Thyroid gland (tissue), 4 donors: Measurements from ENCODE around the gene MRFAP1. TPM values are rescaled to one million over a fixed set of nuclear protein-coding genes. Genes with fewer than 3 reads are reported as not detected.

Experiments used
- DNase-seq, 2 donors: peaks; one replicate each; pipeline ENCODE4 v3.0.0-alpha.2; 2019
- H3K27ac ChIP-seq, 3 donors: fragments of 200-600 bp; sonication (generic); 1 replicate in 2 of 3; 2 replicates in 1 of 3; pipeline ENCODE4 v1.5.1; 2016 to 2019; ENCODE audit warnings: mild to moderate bottlenecking in 1 of 3, moderate library complexity in 1 of 3
- H3K27me3 ChIP-seq: fragments of 200-600 bp; sonication (generic); one replicate; pipeline ENCODE4 v1.5.1; 2019
- H3K36me3 ChIP-seq, 2 donors: fragments of 200-600 bp; sonication (generic); one replicate each; pipeline ENCODE4 v1.5.1; 2016 to 2019
- H3K4me1 ChIP-seq, 2 donors: fragments of 200-600 bp; sonication (generic); one replicate each; pipeline ENCODE4 v1.5.1; 2017 to 2019
- H3K4me3 ChIP-seq, 3 donors: fragments of 200-600 bp; sonication (generic); replicated peaks in 1 of 3; 1 replicate in 2 of 3; 2 replicates in 1 of 3; pipeline ENCODE4 v1.5.1; 2016; ENCODE audit warnings: mild to moderate bottlenecking in 1 of 3
- H3K9me3 ChIP-seq: fragments of 200-600 bp; sonication (generic); one replicate; pipeline ENCODE4 v1.5.1; 2017
- POLR2A ChIP-seq, 2 donors: fragments of 450-650 bp; IDR thresholded peaks; one replicate each; pipeline ENCODE4 v1.6.1; 2017; ENCODE audit warnings: antibody characterized with exemption in 2 of 2, mild to moderate bottlenecking in 2 of 2, moderate library complexity in 1 of 2
- WGBS, 2 donors: methylation state at CpG; one replicate each; pipeline ENCODE4 v1.1.5; 2017; 5-methylcytosine and 5-hydroxymethylcytosine counted together
- intact Hi-C: fragments of 100-400 bp; cut with DNase I; formaldehyde crosslinking; loops from one replicate; pipeline ENCODE4 v1.15.1; 2023
- total RNA-seq, 4 donors: library from RNA; depleted of rRNA; stranded (reverse); fragments of >200 nt; gene quantifications; one replicate each; pipeline ENCODE4 v1.2.3, GENCODE V29; 2016
- TF ChIP-seq, protein P1 (sequence below), 6 experiments: fragments of 200-600 bp in 3 of 6; fragments of 450-650 bp in 3 of 6; sonication (generic) in 3 of 6; IDR thresholded peaks; one replicate each; pipeline ENCODE4 v1.5.1; 2016 to 2019; ENCODE audit warnings: antibody characterized with exemption in 6 of 6, mild to moderate bottlenecking in 2 of 6, inconsistent platforms in 1 of 6, moderate library complexity in 1 of 6

MRFAP1 gene
- total RNA-seq, 4 donors from 2014 or later = 258 to 314 (median 288) TPM

DNA sequence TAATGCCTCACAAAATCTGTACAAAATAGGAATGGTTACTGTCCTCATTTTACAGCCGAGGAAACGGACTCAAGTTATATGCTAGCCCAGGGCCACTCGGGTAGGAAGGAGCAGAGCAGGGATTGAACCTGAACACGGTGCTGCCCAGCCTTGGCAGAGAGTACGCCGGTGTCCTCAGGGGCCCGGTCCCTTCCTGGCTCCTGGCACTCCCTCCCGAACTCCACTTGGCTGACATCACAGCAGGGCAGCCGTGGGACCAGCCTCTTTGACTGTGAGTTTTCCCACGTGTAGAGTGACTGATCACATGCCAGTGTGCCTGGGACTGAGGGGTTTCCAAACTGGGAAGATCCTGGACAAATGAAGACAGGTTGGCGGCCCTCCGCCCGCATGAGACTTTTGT lies 41.8 kb upstream of the MRFAP1 start:
- Histone ChIP-seq H3K36me3 (peaks cover 13 to 27% of the 10 kb centered on the region in 2 donors), H3K4me1 (no peaks in the 10 kb centered on the region)
- WGBS, 2 donors = 87% methylated on average over 13 of the region's 13 CpGs

DNA sequence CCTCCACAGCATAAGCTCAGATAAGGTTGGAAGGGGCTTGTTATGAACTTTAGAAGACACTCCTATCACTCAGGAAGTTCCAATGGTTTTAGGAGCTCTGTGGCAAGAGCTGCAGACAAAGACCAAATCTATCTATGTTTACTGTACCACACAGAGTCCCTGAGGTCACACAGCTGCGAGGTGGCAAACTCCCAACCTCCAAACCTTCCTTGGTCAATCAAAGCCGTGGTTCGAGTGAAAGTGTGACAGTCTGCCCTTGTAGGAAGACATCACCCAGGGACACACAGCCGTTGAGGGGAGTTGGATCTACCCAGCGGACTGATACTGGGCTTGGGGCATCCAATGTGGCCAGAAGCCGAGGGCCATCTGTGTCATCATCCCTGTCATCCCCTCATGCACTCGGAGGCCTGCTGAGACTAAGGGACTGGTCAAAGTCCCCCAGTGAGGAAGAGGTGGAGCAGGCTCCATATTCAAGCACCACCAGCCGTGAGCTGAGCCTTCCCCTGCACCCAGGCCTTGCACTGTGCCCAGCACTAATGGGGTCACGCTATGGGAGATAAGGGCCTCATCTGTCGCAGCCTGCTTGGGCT lies 38.7 kb upstream of the MRFAP1 start:
- Histone ChIP-seq H3K4me1 (no peaks in the 10 kb centered on the region), H3K27me3 (no peaks in the 10 kb centered on the region), H3K9me3 (no peaks in the 10 kb centered on the region), H3K27ac (no peak overlapping the region), H3K36me3 (peaks cover 25 to 36% of the 10 kb centered on the region in 2 donors), H3K4me3 (no peak overlapping the region)
- intact Hi-C loops = no loop called here
- DNase-seq = no peak
- TF ChIP-seq, protein P1, sequence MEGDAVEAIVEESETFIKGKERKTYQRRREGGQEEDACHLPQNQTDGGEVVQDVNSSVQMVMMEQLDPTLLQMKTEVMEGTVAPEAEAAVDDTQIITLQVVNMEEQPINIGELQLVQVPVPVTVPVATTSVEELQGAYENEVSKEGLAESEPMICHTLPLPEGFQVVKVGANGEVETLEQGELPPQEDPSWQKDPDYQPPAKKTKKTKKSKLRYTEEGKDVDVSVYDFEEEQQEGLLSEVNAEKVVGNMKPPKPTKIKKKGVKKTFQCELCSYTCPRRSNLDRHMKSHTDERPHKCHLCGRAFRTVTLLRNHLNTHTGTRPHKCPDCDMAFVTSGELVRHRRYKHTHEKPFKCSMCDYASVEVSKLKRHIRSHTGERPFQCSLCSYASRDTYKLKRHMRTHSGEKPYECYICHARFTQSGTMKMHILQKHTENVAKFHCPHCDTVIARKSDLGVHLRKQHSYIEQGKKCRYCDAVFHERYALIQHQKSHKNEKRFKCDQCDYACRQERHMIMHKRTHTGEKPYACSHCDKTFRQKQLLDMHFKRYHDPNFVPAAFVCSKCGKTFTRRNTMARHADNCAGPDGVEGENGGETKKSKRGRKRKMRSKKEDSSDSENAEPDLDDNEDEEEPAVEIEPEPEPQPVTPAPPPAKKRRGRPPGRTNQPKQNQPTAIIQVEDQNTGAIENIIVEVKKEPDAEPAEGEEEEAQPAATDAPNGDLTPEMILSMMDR (IDR thresholded peaks at IDR 0.05) = no peak
- no peak for TF ChIP-seq POLR2A (IDR thresholded peaks at IDR 0.05)
- WGBS, 2 donors = 89 to 93% methylated on average over 7 to 9 of the region's 10 CpGs

More for the DNA sequence above, 41.8 kb upstream of the MRFAP1 start:
- Histone ChIP-seq H3K27ac (no peak overlapping the region), H3K4me3 (no peak overlapping the region), H3K9me3 (no peaks in the 10 kb centered on the region), H3K27me3 (no peaks in the 10 kb centered on the region)
- TF ChIP-seq POLR2A (IDR thresholded peaks at IDR 0.05) = no peak
- TF ChIP-seq, protein P1 (IDR thresholded peaks at IDR 0.05) = no peak
- intact Hi-C loops = no loop called here
- no peak for DNase-seq

DNA sequence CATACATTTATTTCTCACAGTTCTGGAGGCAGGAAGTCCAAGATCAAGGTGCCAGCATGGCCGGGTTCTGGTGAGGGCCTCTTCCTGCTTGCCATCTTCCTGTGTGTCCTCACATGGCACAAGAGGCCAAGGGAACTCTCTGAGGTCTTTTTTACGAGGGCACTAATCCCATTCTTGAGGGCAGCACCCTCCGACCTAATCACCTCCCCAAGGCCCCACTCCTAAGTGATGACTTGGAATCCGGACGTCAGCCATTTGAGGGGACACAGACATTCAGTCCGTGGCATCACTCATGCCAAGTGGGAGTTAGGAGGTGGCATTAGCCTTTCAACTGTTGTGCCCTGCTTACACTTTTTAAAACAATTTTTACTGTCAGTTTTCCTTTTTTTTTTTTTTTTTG lies 38.2 kb upstream of the MRFAP1 start:
- H3K4me3 ChIP-seq = no peak overlapping the region
- H3K27ac ChIP-seq = no peak overlapping the region
- intact Hi-C loops = no loop called here
- H3K9me3 ChIP-seq = no peaks in the 10 kb centered on the region
- TF ChIP-seq POLR2A (IDR thresholded peaks at IDR 0.05) = no peak
- TF ChIP-seq, protein P1 (IDR thresholded peaks at IDR 0.05) = no peak
- no peak for DNase-seq
- H3K36me3 ChIP-seq = peaks cover 25 to 37% of the 10 kb centered on the region in 2 donors
- WGBS, 2 donors = 93 to 96% methylated on average over 6 of the region's 6 CpGs
- no peaks in the 10 kb centered on the region for H3K27me3 ChIP-seq
- no peaks in the 10 kb centered on the region for H3K4me1 ChIP-seq

DNA sequence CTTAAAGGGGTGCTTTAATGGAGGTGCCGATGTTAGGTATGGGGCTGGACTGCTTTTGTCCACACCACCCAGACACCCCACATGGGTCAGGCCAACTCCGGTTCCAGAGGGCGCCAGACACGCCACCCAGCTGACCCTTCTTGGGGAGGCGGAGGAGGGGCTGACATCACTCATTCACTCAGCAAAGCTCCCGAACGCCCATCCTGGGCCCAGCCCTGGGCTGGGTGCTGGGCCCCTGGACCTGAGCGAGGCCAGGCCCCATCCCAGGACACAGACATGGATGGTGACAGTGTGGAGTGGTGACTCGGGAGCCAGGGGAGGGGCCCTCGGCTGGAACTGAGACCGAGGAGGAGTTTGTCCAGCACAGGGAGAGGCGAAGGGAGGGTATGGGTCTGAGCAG lies 37.4 kb upstream of the MRFAP1 start:
- WGBS, 2 donors = 85 to 96% methylated on average over 10 to 12 of the region's 12 CpGs
- no peak for TF ChIP-seq POLR2A (IDR thresholded peaks at IDR 0.05)
- TF ChIP-seq, protein P1 (IDR thresholded peaks at IDR 0.05) = no peak
- no peak for DNase-seq
- Histone ChIP-seq H3K27ac (no peak overlapping the region), H3K9me3 (no peaks in the 10 kb centered on the region), H3K4me3 (no peak overlapping the region), H3K27me3 (no peaks in the 10 kb centered on the region), H3K36me3 (peaks cover 29 to 30% of the 10 kb centered on the region in 2 donors), H3K4me1 (no peaks in the 10 kb centered on the region)
- intact Hi-C loops = no loop called here

DNA sequence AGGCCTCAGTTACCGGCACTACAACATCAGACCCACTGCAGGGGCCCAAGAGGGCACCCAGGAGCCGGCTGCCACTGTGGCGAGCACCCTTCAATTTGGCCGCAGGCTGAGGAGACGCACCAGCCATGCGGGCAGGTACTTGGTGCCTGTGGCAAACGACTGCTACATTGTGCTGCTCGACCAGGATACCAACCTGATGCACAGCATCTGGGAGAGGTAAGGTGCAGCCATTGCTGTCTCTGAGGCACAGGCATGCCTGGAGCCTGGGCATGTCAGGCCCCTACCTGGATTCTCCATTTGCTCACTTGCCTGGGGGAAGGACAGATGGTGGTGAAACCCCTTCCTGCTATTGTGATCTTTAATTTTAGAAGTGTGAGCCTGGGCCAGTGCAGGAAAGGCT lies 35.4 kb upstream of the MRFAP1 start:
- 100% methylated on average over 2 to 4 of the region's 8 CpGs for WGBS, 2 donors
- no peak overlapping the region for H3K4me3 ChIP-seq
- H3K27me3 ChIP-seq = no peaks in the 10 kb centered on the region
- H3K36me3 ChIP-seq = peaks cover 30 to 31% of the 10 kb centered on the region in 2 donors
- intact Hi-C loops = no loop called here
- no peak for DNase-seq
- no peaks in the 10 kb centered on the region for H3K9me3 ChIP-seq
- H3K4me1 ChIP-seq = no peaks in the 10 kb centered on the region
- no peak for TF ChIP-seq POLR2A (IDR thresholded peaks at IDR 0.05)
- TF ChIP-seq, protein P1 (IDR thresholded peaks at IDR 0.05) = no peak
- H3K27ac ChIP-seq = no peak overlapping the region
